PFSK-1 (cell line): ENCODE results near the gene HPCAL1.

Experiments used
- FOXP2 ChIP-seq: optimal IDR thresholded peaks from 2 replicates; pipeline ENCODE3; 2011; ENCODE audit warnings: borderline replicate concordance, control low read depth, inconsistent platforms; ENCODE audit not compliant: insufficient read depth; ENCODE audit errors: extremely low read length, extremely low read depth
- POLR2AphosphoS5 ChIP-seq: IDR thresholded peaks from 2 replicates; pipeline ENCODE4 v1.6.1; 2012; ENCODE audit warnings: low read depth, mild to moderate bottlenecking, control low read depth, low read length, moderate library complexity
- REST ChIP-seq, 2 experiments: IDR thresholded peaks; 2 replicates each; pipeline versions ENCODE4 v1.6.1 to v1.8.0; 2011 to 2012; ENCODE audit warnings: low read depth in 2 of 2, low read length in 2 of 2, control low read depth in 1 of 2, inconsistent platforms in 1 of 2, mild to moderate bottlenecking in 1 of 2, moderate library complexity in 1 of 2; ENCODE audit not compliant: insufficient read depth in 1 of 2
- SIN3A ChIP-seq: IDR thresholded peaks from 2 replicates; pipeline ENCODE4 v1.6.1; 2012; ENCODE audit warnings: mild to moderate bottlenecking, low read length, moderate library complexity, borderline replicate concordance; ENCODE audit not compliant: insufficient read depth
- TAF1 ChIP-seq: IDR thresholded peaks from 2 replicates; pipeline ENCODE4 v1.6.1; 2012; ENCODE audit warnings: low read length, control low read depth, borderline replicate concordance; ENCODE audit not compliant: insufficient read depth

HPCAL1 gene

GRCh38 chr2:10269291-10269690 is 33.4 kb upstream of the HPCAL1 start:
- no peak for TF ChIP-seq POLR2AphosphoS5
- TF ChIP-seq TAF1 = no peak
- no peak for TF ChIP-seq REST (IDR thresholded peaks at IDR 0.05; ENCODE audit: insufficient read depth in 1 of 2, low read depth in 2 of 2, low read length in 2 of 2)
- TF ChIP-seq SIN3A = no peak
- no peak for TF ChIP-seq FOXP2

- TF ChIP-seq FOXP2 (no peak), SIN3A (no peak), TAF1 (no peak), POLR2AphosphoS5 (no peak), REST (IDR thresholded peaks at IDR 0.05; ENCODE audit: insufficient read depth in 1 of 2, low read depth in 2 of 2, low read length in 2 of 2) (no peak)
Measured at GRCh38 chr2:10269711-10270610, 32.7 kb upstream of the HPCAL1 start.

GRCh38 chr2:10271509-10271908 is 31.2 kb upstream of the HPCAL1 start:
- TF ChIP-seq REST (IDR thresholded peaks at IDR 0.05; ENCODE audit: insufficient read depth in 1 of 2, low read depth in 2 of 2, low read length in 2 of 2) (no peak), POLR2AphosphoS5 (no peak), FOXP2 (no peak)

GRCh38 chr2:10271946-10272345 is 30.8 kb upstream of the HPCAL1 start:
- no peak for TF ChIP-seq REST (IDR thresholded peaks at IDR 0.05; ENCODE audit: insufficient read depth in 1 of 2, low read depth in 2 of 2, low read length in 2 of 2)

GRCh38 chr2:10272464-10272863 is 30.2 kb upstream of the HPCAL1 start:
- TF ChIP-seq TAF1 = no peak
- TF ChIP-seq SIN3A = no peak
- no peak for TF ChIP-seq REST (IDR thresholded peaks at IDR 0.05; ENCODE audit: insufficient read depth in 1 of 2, low read depth in 2 of 2, low read length in 2 of 2)
- TF ChIP-seq FOXP2 = no peak
- no peak for TF ChIP-seq POLR2AphosphoS5
